GM23338 (cell line): ENCODE data around the gene SLCO4A1. TPM values are rescaled to one million over a fixed set of nuclear protein-coding genes. Genes with fewer than 3 reads are reported as not detected.

Source experiments
- ATAC-seq: fragments of 200-7000 bp; cut with Tn5 transposase; 3 replicates; pipeline ENCODE4 v1.9.1; 2020
- DNase-seq: peaks from one replicate; pipeline ENCODE4 v3.0.0-alpha.2; 2015; ENCODE audit warnings: low spot score
- H2AFZ ChIP-seq: fragments of 200-600 bp; sonication (generic); 2 replicates; pipeline ENCODE4 v1.8.0; 2016; ENCODE audit warnings: antibody characterized with exemption, mild to moderate bottlenecking, moderate library complexity
- H3F3A ChIP-seq: fragments of 200-600 bp; sonication (generic); replicated peaks from 2 replicates; pipeline ENCODE4 v1.8.0; 2017; ENCODE audit warnings: antibody characterized with exemption, mixed run types, low read depth
- H3K27ac ChIP-seq: fragments of 200-600 bp; sonication (generic); 2 replicates; pipeline ENCODE4 v1.6.1; 2016; ENCODE audit warnings: low read depth
- H3K27me3 ChIP-seq: fragments of 200-600 bp; sonication (generic); 2 replicates; pipeline ENCODE4 v1.8.0; 2016; ENCODE audit warnings: mild to moderate bottlenecking, mixed run types, moderate library complexity; ENCODE audit not compliant: insufficient read depth
- H3K36me3 ChIP-seq: fragments of 200-600 bp; sonication (generic); 2 replicates; pipeline ENCODE4 v1.8.0; 2016; ENCODE audit warnings: mild to moderate bottlenecking; ENCODE audit not compliant: insufficient read depth
- H3K4me1 ChIP-seq: fragments of 200-600 bp; sonication (generic); 2 replicates; pipeline ENCODE4 v1.8.0; 2016; ENCODE audit warnings: mild to moderate bottlenecking, moderate library complexity; ENCODE audit not compliant: insufficient read depth
- H3K4me2 ChIP-seq: fragments of 200-600 bp; sonication (generic); 2 replicates; pipeline ENCODE4 v1.7.1; 2017; ENCODE audit warnings: mixed run types
- H3K4me3 ChIP-seq: fragments of 200-600 bp; sonication (generic); 2 replicates; pipeline ENCODE4 v1.6.1; 2016; ENCODE audit warnings: mixed run types
- H3K79me2 ChIP-seq: fragments of 200-600 bp; sonication (generic); replicated peaks from 2 replicates; pipeline ENCODE4 v1.8.0; 2017; ENCODE audit warnings: mild to moderate bottlenecking; ENCODE audit not compliant: insufficient read depth
- H3K9me2 ChIP-seq: fragments of 200-600 bp; sonication (generic); 2 replicates; pipeline ENCODE4 v1.8.0; 2017; ENCODE audit not compliant: insufficient read depth
- H4K20me1 ChIP-seq: fragments of 200-600 bp; sonication (generic); replicated peaks from 2 replicates; pipeline ENCODE4 v1.8.0; 2017; ENCODE audit warnings: mild to moderate bottlenecking; ENCODE audit not compliant: insufficient read depth
- H3K27ac Mint-ChIP-seq: 2 replicates; pipeline ENCODE4 v1.8.0; 2020; ENCODE audit warnings: inconsistent platforms, mild to moderate bottlenecking, moderate library complexity, mixed read lengths
- H3K27me3 Mint-ChIP-seq: 3 replicates; pipeline ENCODE4 v1.8.0; 2022; ENCODE audit warnings: low read depth, mild to moderate bottlenecking, moderate library complexity, mixed read lengths, inconsistent platforms; ENCODE audit not compliant: insufficient read depth, poor library complexity
- H3K36me3 Mint-ChIP-seq: 3 replicates; pipeline ENCODE4 v1.8.0; 2021; ENCODE audit warnings: low read depth, mild to moderate bottlenecking, inconsistent platforms, moderate library complexity, mixed read lengths
- H3K4me1 Mint-ChIP-seq: 3 replicates; pipeline ENCODE4 v1.8.0; 2020; ENCODE audit warnings: mild to moderate bottlenecking, inconsistent platforms, mixed read lengths
- H3K4me3 Mint-ChIP-seq: 3 replicates; pipeline ENCODE4 v1.8.0; 2021; ENCODE audit warnings: moderate library complexity, mild to moderate bottlenecking, inconsistent platforms, mixed read lengths
- H3K9me3 Mint-ChIP-seq: 3 replicates; pipeline ENCODE4 v1.8.0; 2020; ENCODE audit warnings: moderate library complexity, mild to moderate bottlenecking, inconsistent platforms, mixed read lengths
- CREB1 ChIP-seq: fragments of 250-450 bp; sonication (Bioruptor Pico); IDR thresholded peaks from 2 replicates; pipeline ENCODE4 v1.5.0; 2020; ENCODE audit warnings: low read depth, mild to moderate bottlenecking, moderate library complexity
- EZH2 ChIP-seq: fragments of 200-600 bp; sonication (generic); IDR thresholded peaks from one replicate; pipeline ENCODE4 v1.8.0; 2017; ENCODE audit warnings: antibody characterized with exemption, mild to moderate bottlenecking, low read depth; ENCODE audit not compliant: unreplicated experiment
- NANOG ChIP-seq: IDR thresholded peaks from 2 replicates; pipeline ENCODE4 v1.6.1; 2016; ENCODE audit warnings: antibody characterized with exemption, borderline replicate concordance
- polyA plus RNA-seq: library from polyadenylated mRNA; unstranded; fragments of >200 nt; fragmentation: Nextera tagmentation; extraction: Ambion mirVana; gene quantifications from 2 replicates; pipeline ENCODE4 v1.2.1, GENCODE V29; 2016
- total RNA-seq: library from RNA; depleted of rRNA; stranded (reverse); fragments of >200 nt; shearing (Covaris generic); gene quantifications from 2 replicates; pipeline ENCODE4 v1.2.3, GENCODE V29; 2014
- TF ChIP-seq, protein P1 (sequence below): fragments of 250-450 bp; sonication (Bioruptor Pico); IDR thresholded peaks from 2 replicates; pipeline ENCODE4 v1.5.0; 2020; ENCODE audit warnings: mild to moderate bottlenecking, moderate library complexity
- TF ChIP-seq, protein P2 (sequence below), 2 experiments: fragments of 200-600 bp in 1 of 2; sonication (generic) in 1 of 2; conservative IDR thresholded peaks; 2 replicates each; pipeline versions ENCODE4 v1.5.1 to v1.6.1; 2016 to 2017; ENCODE audit warnings: antibody characterized with exemption in 2 of 2, low read depth in 2 of 2, mild to moderate bottlenecking in 2 of 2, moderate library complexity in 1 of 2

Gene SLCO4A1
- total and polyA plus RNA-seq, 2 experiments from 2014 or later, result 28.5 to 41.6 TPM

DNA sequence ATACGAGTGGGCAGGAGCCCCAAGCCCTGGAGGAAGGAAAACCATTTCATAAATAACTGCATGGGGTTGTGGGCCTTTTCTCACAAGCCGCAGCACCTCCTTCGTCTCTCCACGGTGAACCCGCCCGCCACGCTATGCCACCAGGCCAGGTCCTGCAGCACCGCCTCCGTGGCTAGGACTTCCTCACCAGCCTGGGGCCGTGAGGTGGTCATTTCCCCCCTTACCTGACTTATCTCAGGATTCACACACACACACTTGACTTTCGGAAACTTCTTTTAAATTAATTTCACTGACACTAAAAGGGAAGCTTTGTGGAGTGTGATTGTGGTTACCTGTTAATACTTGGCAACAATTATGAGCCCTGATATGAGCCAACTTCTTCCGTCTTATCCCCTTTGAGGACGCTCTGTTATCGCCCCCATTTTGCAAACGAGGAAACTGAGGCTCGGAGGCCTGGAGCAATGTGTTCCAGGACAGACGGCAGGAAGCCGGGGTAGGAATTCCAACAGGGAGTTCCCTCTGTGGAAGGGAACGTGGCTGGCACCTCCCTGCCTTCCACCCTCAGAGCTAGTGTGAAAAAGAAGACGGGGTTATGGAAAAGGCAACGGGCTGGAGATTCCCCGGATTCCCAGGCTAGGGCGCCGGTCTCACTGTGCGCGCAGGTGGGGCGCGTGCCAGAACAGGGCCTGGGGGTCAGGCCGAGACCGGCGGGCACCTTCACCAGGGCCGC is 817 bp upstream of the SLCO4A1 start (continued):
- TF ChIP-seq, protein P1, sequence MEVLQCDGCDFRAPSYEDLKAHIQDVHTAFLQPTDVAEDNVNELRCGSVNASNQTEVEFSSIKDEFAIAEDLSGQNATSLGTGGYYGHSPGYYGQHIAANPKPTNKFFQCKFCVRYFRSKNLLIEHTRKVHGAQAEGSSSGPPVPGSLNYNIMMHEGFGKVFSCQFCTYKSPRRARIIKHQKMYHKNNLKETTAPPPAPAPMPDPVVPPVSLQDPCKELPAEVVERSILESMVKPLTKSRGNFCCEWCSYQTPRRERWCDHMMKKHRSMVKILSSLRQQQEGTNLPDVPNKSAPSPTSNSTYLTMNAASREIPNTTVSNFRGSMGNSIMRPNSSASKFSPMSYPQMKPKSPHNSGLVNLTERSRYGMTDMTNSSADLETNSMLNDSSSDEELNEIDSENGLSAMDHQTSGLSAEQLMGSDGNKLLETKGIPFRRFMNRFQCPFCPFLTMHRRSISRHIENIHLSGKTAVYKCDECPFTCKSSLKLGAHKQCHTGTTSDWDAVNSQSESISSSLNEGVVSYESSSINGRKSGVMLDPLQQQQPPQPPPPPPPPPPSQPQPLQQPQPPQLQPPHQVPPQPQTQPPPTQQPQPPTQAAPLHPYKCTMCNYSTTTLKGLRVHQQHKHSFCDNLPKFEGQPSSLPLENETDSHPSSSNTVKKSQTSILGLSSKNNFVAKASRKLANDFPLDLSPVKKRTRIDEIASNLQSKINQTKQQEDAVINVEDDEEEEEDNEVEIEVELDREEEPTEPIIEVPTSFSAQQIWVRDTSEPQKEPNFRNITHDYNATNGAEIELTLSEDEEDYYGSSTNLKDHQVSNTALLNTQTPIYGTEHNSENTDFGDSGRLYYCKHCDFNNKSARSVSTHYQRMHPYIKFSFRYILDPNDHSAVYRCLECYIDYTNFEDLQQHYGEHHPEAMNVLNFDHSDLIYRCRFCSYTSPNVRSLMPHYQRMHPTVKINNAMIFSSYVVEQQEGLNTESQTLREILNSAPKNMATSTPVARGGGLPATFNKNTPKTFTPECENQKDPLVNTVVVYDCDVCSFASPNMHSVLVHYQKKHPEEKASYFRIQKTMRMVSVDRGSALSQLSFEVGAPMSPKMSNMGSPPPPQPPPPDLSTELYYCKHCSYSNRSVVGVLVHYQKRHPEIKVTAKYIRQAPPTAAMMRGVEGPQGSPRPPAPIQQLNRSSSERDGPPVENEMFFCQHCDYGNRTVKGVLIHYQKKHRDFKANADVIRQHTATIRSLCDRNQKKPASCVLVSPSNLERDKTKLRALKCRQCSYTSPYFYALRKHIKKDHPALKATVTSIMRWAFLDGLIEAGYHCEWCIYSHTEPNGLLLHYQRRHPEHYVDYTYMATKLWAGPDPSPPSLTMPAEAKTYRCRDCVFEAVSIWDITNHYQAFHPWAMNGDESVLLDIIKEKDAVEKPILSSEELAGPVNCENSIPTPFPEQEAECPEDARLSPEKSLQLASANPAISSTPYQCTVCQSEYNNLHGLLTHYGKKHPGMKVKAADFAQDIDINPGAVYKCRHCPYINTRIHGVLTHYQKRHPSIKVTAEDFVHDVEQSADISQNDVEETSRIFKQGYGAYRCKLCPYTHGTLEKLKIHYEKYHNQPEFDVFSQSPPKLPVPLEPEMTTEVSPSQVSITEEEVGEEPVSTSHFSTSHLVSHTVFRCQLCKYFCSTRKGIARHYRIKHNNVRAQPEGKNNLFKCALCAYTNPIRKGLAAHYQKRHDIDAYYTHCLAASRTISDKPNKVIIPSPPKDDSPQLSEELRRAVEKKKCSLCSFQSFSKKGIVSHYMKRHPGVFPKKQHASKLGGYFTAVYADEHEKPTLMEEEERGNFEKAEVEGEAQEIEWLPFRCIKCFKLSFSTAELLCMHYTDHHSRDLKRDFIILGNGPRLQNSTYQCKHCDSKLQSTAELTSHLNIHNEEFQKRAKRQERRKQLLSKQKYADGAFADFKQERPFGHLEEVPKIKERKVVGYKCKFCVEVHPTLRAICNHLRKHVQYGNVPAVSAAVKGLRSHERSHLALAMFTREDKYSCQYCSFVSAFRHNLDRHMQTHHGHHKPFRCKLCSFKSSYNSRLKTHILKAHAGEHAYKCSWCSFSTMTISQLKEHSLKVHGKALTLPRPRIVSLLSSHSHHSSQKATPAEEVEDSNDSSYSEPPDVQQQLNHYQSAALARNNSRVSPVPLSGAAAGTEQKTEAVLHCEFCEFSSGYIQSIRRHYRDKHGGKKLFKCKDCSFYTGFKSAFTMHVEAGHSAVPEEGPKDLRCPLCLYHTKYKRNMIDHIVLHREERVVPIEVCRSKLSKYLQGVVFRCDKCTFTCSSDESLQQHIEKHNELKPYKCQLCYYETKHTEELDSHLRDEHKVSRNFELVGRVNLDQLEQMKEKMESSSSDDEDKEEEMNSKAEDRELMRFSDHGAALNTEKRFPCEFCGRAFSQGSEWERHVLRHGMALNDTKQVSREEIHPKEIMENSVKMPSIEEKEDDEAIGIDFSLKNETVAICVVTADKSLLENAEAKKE (CRISPR knock-in tag), result no peak
- TF ChIP-seq, protein P2, sequence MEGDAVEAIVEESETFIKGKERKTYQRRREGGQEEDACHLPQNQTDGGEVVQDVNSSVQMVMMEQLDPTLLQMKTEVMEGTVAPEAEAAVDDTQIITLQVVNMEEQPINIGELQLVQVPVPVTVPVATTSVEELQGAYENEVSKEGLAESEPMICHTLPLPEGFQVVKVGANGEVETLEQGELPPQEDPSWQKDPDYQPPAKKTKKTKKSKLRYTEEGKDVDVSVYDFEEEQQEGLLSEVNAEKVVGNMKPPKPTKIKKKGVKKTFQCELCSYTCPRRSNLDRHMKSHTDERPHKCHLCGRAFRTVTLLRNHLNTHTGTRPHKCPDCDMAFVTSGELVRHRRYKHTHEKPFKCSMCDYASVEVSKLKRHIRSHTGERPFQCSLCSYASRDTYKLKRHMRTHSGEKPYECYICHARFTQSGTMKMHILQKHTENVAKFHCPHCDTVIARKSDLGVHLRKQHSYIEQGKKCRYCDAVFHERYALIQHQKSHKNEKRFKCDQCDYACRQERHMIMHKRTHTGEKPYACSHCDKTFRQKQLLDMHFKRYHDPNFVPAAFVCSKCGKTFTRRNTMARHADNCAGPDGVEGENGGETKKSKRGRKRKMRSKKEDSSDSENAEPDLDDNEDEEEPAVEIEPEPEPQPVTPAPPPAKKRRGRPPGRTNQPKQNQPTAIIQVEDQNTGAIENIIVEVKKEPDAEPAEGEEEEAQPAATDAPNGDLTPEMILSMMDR (conservative IDR thresholded peaks at IDR 0.05; ENCODE audit: low read depth in 2 of 2), result no peak
- TF ChIP-seq NANOG, result no peak
- TF ChIP-seq CREB1, result no peak

DNA sequence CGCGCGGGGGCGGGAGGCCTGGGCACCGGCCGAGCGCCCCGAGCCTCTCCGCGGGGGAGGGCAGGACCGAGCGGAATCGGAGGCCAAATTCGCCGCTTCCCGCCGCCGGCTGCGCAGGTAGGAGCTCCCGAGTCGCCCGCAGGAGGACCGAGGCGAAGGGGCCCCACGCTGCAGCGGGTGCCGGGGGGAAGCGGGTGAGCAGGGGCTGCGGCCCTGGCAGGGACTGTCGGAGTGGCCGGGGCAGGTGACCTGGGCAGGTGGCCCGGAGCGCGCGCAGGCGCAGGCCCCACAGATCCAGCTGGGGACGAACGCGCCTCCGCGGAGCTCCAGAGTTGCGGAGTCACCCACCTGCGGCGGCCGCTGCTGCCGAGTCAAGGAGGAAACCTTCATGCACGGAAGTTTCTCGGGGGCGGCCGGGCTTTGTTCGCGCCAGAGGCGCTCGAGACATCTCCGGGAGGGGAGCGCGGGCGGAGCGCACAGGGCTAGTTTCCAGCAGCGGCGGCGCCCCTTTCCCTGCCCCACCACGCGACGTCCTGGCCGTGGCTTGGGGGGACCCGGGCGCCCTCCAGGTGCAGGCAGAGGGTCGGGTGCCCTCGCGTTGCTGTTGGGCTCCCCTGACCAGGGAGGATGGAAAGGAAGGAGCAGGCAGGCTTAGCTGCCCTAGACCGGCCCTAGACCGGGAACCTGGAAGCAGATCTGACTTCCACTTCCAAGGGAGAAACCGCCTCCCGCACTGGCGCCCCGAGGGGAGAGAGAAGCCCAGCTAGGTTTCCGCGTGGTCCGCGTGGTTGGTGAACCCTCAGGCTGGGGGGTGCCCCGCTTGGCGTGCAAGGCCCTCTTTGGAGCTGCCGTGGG is 590 bp downstream of the SLCO4A1 start:
- Histone ChIP-seq H3K4me1 (peaks cover 7% of the 10 kb centered on the region; the same call in 1 of the 2 replicates), H3K79me2 (peaks cover 49% of the 10 kb centered on the region), H3K9me2 (no peaks in the 10 kb centered on the region), H3K27me3 (peaks cover 33% of the 10 kb centered on the region), H2AFZ (no peak overlapping the region), H3K4me3 (peak overlapping the region; percentile 78), H4K20me1 (peaks cover 14% of the 10 kb centered on the region; the same call in 1 of the 2 replicates), H3K4me2 (peak overlapping the region; percentile 88), H3F3A (peaks cover 5% of the 10 kb centered on the region; the same call in 1 of the 2 replicates), H3K36me3 (no peaks in the 10 kb centered on the region), H3K27ac (no peak overlapping the region)
- Mint-ChIP-seq H3K27ac (no peak overlapping the region), H3K27me3 (peaks cover 37% of the 10 kb centered on the region), H3K4me3 (peak overlapping the region; percentile 66), H3K36me3 (no peaks in the 10 kb centered on the region), H3K9me3 (no peaks in the 10 kb centered on the region), H3K4me1 (peaks cover 12% of the 10 kb centered on the region)
- peak; percentile 34 for ATAC-seq
- no peak for TF ChIP-seq NANOG
- TF ChIP-seq EZH2, result peak; percentile 3
- DNase-seq, result peak; percentile 61
